ENCODE data around the gene E2F3.
"Not testable (repeated sequence)": the region's sequence is repeated elsewhere in the genome, so short reads cannot be mapped to it uniquely, and the experiment has no call there.

E2F3 gene

DNA sequence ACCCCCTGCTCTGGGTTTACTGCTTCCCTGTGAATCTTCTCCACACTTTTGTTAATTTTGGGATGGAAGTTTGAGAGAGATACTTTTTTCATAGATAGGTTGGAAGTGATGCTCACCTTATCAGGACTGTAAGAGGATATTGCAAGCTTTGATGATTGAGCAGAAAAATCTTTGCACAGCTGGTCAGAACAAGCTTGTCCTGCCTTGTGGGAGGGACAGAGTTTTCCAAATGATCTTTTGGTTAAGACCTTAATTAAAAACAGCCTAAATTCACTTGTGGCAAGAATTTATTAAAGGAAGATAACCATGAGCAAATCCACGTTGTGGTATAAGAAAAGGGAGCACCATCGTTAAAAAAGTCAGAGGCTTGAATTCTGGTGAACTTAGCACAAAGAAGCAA lies 32.2 kb downstream of the E2F3 start:
- no peak for DNase-seq (ENCODE audit: low spot score)

DNA sequence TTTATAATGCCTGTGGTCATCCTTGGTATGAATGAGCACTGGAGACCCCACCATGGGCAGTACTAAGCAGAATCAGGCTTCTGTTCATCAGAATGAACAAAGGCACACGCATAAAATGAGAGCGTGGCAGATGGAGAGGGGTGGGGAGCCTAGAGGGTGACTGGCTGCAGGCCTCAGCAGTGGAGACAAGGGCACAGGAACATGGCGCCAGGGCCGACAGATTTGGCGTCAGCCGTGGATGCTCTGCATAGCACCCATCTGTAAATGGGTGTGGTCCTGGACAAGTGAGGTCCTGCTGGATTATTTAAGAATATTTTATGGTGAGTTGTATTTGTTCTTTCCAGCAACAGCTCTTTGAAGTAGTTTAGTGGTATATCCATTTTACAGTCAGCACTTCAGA lies 33.1 kb downstream of the E2F3 start:
- no peak for DNase-seq (ENCODE audit: low spot score)

DNA sequence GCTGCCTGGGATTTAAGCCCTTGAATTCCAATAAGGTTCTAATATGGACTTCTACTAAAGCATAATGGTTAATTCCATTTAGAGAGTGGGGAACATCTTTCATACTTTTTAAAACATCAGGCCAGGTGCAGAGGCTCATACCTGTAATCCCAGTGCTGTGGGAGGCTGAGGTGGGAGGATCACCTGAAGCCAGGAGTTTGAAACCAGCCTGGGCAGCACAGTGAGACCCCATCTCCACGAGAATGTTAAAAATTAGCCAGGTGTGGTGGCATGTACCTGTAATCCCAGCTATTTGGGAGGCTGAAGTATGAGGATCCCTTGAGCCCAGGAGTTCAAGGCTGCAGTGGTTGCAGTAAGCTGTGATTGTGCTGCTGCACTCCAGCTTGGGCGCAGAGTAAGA lies 35.0 kb downstream of the E2F3 start:
- no peak for DNase-seq (ENCODE audit: low spot score)

DNA sequence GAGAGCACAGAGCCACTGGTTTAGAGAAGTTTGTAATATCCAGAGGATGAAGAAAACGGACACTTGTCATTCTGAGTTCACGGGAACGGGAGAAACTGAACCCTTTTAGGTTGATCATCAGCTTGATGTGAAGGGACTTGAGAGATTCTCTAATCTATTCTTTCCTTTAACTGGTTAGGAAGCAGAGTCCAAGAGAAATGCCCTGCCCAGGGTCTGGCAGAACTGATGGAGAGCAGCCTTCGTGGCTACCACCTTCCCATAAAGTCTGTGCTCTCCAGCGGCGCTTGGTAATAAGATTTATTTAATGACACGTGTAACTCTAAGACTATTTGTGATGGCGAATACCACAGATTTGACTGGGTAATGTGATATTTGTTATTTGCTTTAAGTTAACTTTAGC lies 36.0 kb downstream of the E2F3 start:
- DNase-seq (ENCODE audit: low spot score) = no peak

DNA sequence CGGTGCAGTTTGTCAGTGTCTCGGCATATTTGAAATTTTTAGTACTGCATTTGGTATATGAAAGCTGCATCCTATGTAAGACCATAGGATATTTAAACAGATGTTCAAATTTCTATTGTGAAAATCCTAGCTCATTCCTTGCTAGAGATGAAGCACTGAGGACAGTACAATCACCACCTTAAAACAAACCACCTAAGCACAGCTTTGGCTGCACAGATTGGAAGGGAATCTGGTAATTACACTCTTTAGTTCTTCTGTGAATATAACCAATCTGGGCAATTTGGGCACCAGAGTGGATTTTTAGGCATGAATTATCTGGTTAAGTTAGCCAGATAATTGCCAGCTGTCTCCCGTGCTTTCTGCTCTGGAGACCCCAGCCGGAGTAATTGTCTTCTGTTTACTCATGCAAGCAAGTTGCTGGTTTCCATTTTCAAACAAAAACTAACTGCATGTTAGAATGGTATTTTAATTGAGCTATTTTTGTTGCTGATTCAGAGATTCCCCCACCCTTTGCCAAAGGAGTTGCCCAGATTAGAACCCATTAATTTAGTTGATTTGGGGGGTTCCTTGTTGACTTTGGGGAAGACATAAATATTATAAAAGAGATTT lies 36.9 kb downstream of the E2F3 start:
- DNase-seq (ENCODE audit: low spot score) = no peak

DNA sequence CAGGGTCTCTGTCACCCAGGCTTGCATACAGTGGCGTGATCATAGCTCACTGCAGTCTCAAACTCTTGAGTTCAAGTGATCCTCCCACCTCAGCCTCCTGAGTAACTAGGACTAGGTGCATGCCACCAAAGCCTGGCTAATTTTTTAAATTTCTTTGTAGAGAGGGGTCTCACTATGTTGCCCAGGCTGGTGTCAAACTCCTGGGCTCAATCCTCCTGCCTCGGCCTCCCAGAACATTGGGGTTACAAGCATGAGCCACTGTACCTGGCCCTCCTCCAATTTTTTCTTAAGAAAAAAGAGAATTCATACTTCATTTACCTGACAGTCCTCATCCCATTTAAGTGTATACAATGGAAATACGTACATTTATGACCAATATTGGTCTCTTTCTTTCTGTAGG lies 37.9 kb downstream of the E2F3 start:
- no peak for DNase-seq (ENCODE audit: low spot score)

DNA sequence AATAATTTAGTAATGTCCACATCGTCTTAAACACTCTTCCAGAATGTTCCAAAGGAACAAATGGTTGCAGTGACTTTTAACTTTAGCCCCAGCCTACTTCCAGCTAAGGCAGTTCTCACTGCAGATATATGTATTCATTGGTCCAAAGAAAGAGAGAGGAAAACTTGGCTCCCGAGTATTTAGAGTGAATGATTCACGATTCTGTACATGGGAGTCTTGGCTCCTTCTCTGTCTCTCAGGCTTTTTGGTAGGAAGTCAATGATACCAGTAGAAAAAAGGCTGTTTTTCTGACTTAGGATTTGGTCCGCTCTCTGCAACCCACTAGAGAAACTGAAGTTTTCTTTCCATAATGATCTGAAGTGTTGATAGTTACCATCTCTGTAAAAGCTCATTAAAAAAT lies 38.6 kb downstream of the E2F3 start:
- DNase-seq (ENCODE audit: low spot score) = no peak

DNA sequence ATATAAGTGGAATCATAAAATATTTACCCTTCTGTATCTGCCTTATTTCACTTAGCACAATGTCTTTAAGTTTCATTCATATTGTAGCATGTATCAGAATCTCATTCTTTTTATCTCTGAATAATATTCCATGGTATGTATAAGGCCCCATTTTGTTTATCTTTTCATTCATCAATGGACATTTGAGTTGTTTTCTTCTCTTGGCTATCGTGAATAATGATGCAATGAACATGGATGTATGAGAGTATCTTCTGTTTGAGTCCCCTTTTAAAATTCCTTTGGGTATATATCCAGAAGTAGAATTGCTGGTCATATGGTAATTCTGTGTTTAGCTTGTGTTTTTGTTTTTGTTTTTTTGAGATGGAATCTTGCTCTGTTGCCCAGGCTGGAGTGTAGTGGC lies 39.6 kb downstream of the E2F3 start:
- DNase-seq (ENCODE audit: low spot score) = no peak

DNA sequence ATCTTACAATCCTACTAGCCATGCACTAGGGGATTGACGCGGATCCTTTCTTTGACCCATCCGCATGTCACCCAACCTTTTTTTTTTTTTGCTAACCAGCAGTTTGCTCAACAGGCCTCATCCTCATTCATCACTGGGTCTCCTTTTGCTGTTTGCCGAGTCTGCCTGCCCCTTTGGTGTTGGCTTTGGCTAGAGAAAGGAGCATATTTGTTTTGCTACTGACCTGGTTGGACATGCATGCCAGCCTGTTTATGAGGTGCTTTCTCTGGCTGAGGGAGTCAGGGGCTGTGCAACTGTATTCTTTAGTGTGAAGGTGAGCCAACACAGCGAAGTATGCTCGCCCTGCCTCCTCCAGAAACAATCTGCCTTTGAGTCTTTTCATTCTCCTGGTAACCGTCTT lies 40.2 kb downstream of the E2F3 start:
- DNase-seq (ENCODE audit: low spot score) = no peak

DNA sequence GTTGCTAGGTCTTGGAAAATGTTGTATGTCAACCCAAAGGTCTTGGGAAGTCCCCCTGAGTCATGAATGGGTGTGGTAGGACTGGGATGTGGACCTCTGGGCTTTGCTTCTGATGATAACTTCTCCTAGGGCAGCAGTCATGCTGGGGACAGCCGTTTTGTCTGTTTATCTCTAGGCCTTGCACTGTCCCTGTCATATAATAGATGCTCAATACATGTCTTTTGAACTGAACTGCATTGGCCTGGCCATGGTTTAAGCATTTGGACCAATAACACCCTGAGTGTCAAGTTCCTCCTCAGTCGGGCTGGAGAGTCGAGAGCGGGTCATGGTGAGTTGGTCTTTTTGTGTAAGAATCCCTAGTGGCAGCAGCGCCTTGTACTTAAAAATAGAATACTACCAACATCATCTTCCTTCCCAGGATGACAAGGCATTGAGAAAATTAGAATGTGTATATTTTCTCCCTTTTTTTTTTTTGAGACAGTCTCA lies 43.1 kb downstream of the E2F3 start:
- no peak for DNase-seq (ENCODE audit: low spot score)

DNA sequence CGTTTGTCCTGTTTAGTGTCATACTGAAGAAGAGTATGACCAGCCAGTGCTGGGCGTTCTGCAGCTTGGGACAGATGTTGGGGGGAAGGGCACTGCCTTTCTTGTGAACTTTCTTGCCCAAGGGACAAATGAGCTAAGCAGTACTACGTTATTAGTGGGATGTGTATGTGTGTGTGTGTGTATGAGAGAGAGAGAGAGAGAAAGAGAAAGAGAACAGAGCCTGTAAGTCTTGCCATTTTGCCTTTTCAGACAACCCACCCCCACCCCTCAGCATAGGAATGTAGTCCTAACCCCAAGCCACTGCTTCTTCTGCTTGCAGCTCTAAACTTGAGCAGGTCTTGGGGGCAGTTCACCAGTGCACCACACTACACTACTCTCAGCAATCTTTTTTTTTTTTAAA lies 45.5 kb downstream of the E2F3 start:
- DNase-seq (ENCODE audit: low spot score) = no peak

DNA sequence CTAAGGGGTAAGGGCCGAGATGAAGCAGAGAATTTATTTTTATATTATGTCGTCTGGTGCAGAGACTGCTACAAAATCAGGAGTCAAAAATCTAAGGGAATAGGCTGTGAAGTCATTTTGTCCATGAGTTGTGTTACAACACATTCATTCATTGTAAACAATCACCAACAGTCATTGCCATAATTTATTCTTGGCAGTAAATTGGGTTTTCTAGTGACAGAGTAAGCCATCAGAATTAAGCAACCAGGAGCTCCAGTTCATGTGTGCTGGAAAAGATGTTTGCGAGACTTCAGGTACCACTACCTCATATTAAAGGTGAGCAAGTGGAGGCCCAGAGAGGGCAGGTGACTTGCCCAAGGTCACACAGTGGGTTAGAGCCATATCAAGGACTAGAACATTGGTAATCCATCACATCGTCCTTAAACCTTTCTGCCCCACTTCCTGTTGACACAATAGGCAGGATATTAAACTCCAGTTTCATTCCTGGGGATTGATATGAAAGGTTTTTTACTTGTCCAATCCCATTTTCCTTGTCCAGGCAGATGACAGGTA lies 46.0 kb downstream of the E2F3 start:
- DNase-seq (ENCODE audit: low spot score) = no peak

DNA sequence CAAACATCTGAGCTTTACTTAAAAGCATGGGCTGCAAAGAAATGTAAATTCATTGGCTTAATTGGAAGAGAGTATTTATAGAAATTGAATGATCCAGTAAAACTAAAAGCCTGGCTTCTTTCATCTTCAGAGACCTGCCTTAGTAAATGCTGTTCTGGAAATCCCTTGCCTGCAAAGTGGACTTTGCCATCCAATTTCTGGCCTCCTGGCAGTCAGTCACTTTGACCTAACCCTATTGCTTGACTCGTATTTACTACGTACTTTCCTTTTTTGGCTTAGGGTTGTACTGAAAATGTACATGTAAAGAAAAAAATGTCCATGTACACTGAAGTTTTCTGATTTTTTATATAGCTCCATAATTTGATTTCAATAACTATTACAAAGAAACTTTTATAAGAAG lies 47.1 kb downstream of the E2F3 start:
- DNase-seq (ENCODE audit: low spot score) = no peak

DNA sequence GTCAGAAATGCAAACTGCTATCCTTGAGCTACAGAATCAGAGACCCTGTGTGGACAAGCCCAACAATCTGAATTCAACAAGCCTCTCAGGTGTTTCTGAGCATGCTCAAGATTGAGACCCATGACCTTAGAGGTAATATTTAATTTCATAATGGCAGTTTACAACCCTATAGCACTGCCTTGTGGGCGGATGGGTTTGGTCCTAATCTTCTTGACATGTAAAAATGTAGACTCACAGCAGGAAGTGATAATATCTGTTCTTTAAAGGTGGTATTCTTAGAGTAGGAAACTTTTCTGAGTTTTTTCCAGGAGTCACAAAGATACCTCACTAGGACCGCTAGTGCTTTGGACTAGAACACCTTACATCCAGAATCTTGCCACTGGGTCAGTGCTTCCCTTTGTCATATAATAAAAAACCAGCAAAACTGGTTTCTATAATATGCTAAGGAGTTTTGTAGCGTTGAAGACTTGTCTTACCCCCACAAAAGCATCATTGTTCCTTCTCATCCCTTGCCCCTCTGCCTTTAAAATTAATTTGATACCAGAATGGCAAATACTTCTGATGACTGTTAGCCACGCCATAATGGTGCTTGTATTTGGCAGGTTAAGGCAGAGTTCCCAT lies 52.6 kb downstream of the E2F3 start:
- no peak for DNase-seq (ENCODE audit: low spot score)

DNA sequence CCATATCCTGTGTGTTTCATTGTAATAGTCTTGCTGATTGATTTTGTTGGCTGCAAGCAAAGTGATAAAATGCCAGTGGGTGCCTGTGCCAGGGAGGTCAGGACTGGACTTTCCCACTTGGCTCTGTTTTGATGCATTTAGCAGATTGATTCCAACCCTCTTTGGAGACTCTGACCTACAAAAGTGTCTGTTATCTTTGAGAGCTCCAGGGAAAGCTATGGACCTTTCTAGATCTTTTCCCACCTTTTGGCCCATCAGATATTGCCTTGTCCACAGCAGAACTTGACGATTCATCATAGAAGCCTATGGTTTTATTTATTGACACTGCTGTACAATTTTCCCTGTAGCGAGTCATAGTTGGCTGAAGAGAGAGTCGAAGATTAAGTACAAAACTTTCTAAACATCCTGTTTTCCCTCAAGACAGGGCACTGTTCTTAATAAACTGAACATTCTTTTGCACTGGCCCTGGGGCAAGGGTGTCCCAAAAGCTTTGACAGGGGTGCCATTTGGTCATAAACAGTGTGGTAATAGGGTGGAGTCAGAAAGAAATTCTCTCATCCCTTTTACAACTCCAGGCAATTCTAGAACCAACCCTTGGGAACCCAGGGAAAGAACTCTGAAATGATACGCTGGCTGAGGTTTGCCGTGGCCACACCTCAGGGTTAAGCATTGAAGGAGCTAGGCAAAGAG lies 53.7 kb downstream of the E2F3 start:
- DNase-seq (ENCODE audit: low spot score) = no peak

DNA sequence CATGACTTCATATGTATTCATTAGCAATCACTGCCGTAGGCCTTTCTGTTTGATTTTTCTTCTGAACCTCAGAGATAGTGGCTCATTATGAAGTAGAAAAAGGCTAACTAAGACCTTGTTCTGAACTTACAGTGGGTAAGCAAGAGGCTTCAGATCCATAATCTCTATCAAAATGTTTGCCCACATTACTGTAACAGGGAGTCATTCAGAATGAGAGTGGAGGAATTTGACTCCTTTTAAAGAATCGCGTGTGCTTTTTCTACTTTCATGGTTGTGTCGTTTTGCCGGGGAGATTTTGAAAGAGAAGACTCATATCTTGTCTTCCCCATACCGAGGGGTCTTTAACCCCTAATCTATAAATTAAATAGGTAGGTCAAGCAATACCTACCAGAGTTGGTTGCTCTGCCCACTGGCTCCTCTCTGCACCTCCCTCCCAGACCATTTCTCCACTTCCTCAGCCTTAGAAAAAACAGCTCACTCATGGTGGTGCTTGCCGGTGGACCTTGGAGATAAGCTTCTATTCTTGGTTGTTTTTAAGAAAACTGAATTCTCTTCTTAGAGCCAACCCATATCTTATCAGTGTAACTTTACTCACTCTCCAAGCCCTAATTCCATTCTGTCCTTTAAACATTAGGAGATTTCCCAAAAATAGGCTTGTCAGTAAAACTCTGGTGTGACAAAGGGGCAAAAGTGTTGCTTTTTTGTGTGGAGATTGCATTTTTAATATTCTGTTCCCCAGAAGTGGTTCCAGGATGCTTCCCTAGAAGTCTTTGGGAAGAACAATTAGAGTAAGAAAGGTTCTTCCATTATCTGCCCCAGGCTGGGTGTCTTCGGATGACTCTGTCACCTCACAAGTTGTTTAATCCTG lies 56.6 kb downstream of the E2F3 start:
- DNase-seq (ENCODE audit: low spot score) = no peak

DNA sequence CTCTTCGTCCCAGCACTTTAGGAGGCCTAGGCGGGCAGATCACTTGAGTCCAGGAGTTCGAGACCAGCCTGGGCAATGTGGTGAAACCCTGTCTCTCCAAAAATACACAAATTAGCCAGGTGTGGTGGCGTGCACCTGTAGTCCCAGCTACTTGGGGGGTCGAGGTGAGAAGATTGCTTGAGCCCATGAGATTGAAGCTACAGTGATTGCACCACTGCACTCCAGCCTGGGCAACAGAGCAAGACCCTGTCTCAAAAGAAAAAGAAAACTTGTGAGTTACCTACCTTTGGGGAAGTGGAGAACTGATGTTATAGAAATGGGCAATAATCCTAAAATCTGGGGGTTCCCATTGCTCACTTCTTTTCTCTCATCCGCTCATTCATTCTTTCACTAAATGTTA lies 58.0 kb downstream of the E2F3 start:
- no peak for DNase-seq (ENCODE audit: low spot score)

DNA sequence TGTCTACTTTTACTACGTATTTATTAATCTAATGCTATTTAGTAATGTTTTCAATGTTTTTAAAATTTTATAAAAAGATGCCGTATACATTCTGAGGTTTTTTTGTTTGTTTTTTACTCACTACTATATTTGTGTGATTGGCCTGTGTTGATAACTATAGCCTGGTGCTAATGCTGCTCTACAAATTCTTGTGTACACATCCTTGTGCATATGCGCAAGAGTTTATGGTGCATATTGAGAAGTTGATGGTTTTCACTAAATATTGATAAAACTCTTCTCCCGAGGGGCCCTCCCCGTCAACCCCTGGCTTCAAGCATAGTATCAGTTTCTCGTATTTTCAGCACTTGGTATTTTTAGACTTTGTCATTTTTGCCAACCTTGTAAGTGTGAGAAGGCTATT lies 59.9 kb downstream of the E2F3 start:
- no peak for DNase-seq (ENCODE audit: low spot score)

DNA sequence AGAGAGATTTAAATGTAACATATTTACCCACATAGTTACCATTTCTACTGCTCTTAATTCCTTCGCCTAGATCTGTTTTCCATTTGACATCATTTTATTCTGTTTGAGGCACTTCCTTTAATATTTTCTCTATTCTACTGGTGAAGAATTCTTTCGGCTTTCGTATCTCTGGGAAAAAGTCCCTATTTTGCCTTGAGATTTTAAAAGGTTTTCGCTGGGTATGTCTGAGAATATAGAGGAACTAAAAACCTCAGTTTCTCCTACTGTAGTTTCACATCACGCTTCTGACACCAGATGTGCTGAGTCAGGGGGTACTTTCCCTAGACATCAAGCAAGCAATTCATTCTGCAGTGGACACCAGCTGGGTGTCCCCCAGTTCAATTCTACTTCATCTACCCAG lies 61.7 kb downstream of the E2F3 start:
- no peak for DNase-seq (ENCODE audit: low spot score)

DNA sequence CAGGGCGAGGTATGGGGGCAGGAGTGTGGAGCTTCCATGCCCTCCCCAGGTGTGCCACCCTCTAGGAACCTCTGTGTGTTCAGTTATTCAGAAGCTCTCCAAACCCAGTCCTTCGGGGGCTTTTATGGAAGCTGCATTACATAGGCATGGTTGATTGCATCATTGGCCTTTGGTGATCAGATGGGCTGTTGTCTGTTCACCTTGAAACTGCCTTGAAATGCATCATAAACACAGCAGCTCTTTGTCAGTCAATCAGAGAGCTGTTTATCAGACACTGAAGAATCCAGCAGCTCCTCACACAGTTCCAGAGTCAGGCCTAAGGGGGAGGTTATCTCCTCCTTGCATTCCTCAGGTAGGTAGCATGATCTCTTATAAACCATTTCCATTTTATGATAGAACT lies 62.4 kb downstream of the E2F3 start:
- DNase-seq (ENCODE audit: low spot score) = no peak

DNA sequence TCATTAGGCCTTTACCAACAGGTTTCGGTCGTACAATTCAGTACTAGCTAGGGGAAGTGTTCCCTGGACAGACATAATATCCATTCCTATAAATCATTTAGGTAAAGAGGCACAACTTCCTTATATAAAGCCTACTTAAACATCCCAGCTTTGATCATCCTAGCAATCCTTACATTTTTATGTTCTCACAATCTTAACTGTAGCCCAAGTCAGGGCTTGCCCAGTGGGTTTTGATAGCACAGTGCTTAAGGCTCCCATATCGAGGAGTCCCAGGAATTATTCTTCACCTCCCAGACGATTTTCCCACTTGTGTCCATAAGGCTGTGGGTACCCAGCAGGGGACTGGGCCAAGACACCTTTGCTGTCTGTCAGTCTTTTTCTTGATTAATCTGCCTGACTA lies 63.2 kb downstream of the E2F3 start:
- no peak for DNase-seq (ENCODE audit: low spot score)

DNA sequence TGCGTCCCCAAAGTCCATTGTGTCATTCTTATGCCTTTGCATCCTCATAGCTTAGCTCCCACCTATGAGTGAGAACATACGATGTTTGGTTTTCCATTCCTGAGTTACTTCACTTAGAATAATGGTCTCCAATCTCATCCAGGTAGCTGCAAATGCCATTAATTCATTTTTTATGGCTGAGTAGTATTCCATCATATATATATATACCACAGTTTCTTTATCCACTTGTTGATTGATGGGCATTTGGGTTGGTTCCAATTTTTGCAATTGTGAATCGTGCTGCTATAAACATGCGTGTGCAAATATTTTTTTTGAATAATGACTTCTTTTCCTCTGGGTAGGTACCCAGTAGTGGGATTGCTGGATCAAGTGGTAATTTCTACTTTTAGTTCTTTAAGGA lies 63.9 kb downstream of the E2F3 start:
- not testable (repeated sequence) for DNase-seq (ENCODE audit: low spot score)
